Measurements from ENCODE around the gene RNF186. TPM values are rescaled to one million over a fixed set of nuclear protein-coding genes. Genes with fewer than 3 reads are reported as not detected.

The RNF186 gene
- total RNA-seq, 1 experiment from 2014 or later: 0.69 TPM

DNA sequence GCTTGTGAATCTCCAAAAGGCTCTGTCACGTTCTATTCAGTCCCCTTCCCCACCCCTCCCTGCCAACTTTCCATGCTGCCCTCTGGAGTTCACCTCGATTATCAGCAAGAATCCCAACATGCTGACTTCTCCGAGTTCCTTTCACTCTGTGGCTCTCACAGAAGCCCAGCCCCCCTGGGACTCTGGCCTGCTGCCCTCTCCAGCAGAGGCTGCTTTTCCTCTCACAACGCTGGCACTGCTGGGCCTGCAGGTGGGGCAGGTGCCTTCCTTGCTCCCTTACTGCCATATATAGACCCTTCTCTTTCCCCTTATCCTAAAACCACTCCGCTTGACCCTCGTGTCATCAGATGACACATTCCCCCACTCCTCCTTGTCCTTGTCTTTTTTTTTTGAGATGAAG, 10.2 kb upstream of the RNF186 start:
- no peaks in the 10 kb centered on the region for H3K79me2 ChIP-seq (ENCODE audit: low read length)
- H3K9me2 ChIP-seq (replicated peaks; ENCODE audit: low read length): no peaks in the 10 kb centered on the region
- H3K9ac ChIP-seq (ENCODE audit: low read length): no peak overlapping the region
- no peaks in the 10 kb centered on the region for H3K4me1 ChIP-seq (ENCODE audit: insufficient read depth, low read length)
- H3K4me3 ChIP-seq (ENCODE audit: low read length): no peak overlapping the region
- no peak overlapping the region for H3K27ac ChIP-seq (ENCODE audit: low read length)
- ChIA-PET POLR2A (ENCODE audit: unreplicated experiment) (no interaction called here), CTCF (no interaction called here)
- ATAC-seq: no peak
- no peak for TF ChIP-seq EZH2 (IDR thresholded peaks at IDR 0.05; ENCODE audit: low read length, unreplicated experiment)
- no peak for TF ChIP-seq EZH2phosphoT487 (IDR thresholded peaks at IDR 0.05; ENCODE audit: borderline replicate concordance, low read length)
- TF ChIP-seq, protein P1, sequence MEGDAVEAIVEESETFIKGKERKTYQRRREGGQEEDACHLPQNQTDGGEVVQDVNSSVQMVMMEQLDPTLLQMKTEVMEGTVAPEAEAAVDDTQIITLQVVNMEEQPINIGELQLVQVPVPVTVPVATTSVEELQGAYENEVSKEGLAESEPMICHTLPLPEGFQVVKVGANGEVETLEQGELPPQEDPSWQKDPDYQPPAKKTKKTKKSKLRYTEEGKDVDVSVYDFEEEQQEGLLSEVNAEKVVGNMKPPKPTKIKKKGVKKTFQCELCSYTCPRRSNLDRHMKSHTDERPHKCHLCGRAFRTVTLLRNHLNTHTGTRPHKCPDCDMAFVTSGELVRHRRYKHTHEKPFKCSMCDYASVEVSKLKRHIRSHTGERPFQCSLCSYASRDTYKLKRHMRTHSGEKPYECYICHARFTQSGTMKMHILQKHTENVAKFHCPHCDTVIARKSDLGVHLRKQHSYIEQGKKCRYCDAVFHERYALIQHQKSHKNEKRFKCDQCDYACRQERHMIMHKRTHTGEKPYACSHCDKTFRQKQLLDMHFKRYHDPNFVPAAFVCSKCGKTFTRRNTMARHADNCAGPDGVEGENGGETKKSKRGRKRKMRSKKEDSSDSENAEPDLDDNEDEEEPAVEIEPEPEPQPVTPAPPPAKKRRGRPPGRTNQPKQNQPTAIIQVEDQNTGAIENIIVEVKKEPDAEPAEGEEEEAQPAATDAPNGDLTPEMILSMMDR (conservative IDR thresholded peaks at IDR 0.05; ENCODE audit: low read depth, low read length): no peak
- intact Hi-C loops (cut with micrococcal nuclease): no loop called here
- H2AFZ ChIP-seq (ENCODE audit: low read length): no peak overlapping the region
- no TSS peak for BruUV-seq (replicated peaks)
- no peaks in the 10 kb centered on the region for H3K9me3 ChIP-seq (ENCODE audit: low read length)
- DNase-seq: no peak
- no peaks in the 10 kb centered on the region for H3K27me3 ChIP-seq (ENCODE audit: low read length)
- H4K20me1 ChIP-seq (ENCODE audit: low read length): no peaks in the 10 kb centered on the region
- H3K4me2 ChIP-seq (ENCODE audit: low read length): no peak overlapping the region
- H3F3A ChIP-seq (ENCODE audit: low read length, unreplicated experiment): no peaks in the 10 kb centered on the region
- no peaks in the 10 kb centered on the region for H3K36me3 ChIP-seq (ENCODE audit: low read depth, low read length)

DNA sequence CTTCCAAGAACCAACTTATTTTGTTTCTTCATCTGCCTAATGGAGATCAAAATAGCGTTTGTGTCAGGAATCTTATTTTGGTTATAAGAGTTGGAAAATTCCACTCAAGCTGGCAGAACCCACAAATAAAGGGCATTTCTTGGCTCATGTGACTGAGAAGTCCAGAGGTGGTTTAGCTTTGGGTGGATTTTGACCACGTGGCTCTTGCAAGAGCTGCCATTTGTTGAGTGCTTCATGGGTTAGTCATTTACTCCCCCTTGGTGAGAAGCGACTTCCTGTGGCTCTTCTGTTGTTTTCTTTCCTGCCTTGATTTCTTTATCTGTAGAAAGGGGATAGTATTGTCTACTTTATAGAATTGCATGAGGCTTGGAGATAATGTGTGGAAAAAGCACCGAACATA, 9.5 kb upstream of the RNF186 start:
- Histone ChIP-seq H3K27me3 (ENCODE audit: low read length) (no peaks in the 10 kb centered on the region), H3K79me2 (ENCODE audit: low read length) (no peaks in the 10 kb centered on the region), H3F3A (ENCODE audit: low read length, unreplicated experiment) (no peaks in the 10 kb centered on the region), H3K36me3 (ENCODE audit: low read depth, low read length) (no peaks in the 10 kb centered on the region), H2AFZ (ENCODE audit: low read length) (no peak overlapping the region), H3K9ac (ENCODE audit: low read length) (no peak overlapping the region), H3K27ac (ENCODE audit: low read length) (no peak overlapping the region), H3K4me3 (ENCODE audit: low read length) (no peak overlapping the region), H4K20me1 (ENCODE audit: low read length) (no peaks in the 10 kb centered on the region), H3K9me3 (ENCODE audit: low read length) (no peaks in the 10 kb centered on the region), H3K4me1 (ENCODE audit: insufficient read depth, low read length) (no peaks in the 10 kb centered on the region), H3K4me2 (ENCODE audit: low read length) (no peak overlapping the region), H3K9me2 (replicated peaks; ENCODE audit: low read length) (no peaks in the 10 kb centered on the region)
- TF ChIP-seq EZH2 (IDR thresholded peaks at IDR 0.05; ENCODE audit: low read length, unreplicated experiment): no peak
- TF ChIP-seq EZH2phosphoT487 (IDR thresholded peaks at IDR 0.05; ENCODE audit: borderline replicate concordance, low read length): no peak
- TF ChIP-seq, protein P1 (conservative IDR thresholded peaks at IDR 0.05; ENCODE audit: low read depth, low read length): no peak
- CTCF ChIA-PET: interaction anchor here (0.7 kb wide), 1 partner anchor 307 kb away, joined by 3 read pairs; no protein-coding TSS in a partner anchor
- POLR2A ChIA-PET (ENCODE audit: unreplicated experiment): no interaction called here
- no TSS peak for BruUV-seq (replicated peaks)
- intact Hi-C loops (cut with micrococcal nuclease): no loop called here
- ATAC-seq (no peak), DNase-seq (no peak)

DNA sequence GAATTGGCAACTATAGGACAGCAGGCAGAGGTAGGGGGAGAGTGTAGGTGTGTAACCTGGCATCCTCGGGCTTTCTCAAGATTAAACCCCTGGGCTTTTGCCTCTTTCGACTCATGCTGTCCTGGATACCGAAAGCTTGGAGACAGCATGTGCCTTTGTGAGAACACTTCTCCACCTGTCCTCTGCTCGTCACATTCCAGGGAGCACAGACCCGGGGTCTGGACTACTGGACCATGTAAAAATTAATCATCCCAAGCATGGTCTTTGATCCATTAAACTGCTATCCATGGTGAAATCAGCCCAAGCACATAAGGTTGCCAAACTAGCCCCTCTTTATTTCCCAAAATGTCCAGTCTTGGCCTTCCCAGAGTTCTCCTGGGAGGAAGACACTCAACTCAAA, 9.0 kb upstream of the RNF186 start:
- H3K9me2 ChIP-seq (replicated peaks; ENCODE audit: low read length): no peaks in the 10 kb centered on the region
- H3F3A ChIP-seq (ENCODE audit: low read length, unreplicated experiment): no peaks in the 10 kb centered on the region
- no peak overlapping the region for H3K4me3 ChIP-seq (ENCODE audit: low read length)
- H3K4me1 ChIP-seq (ENCODE audit: insufficient read depth, low read length): no peaks in the 10 kb centered on the region
- no peaks in the 10 kb centered on the region for H3K9me3 ChIP-seq (ENCODE audit: low read length)
- H2AFZ ChIP-seq (ENCODE audit: low read length): no peak overlapping the region
- ATAC-seq (no peak), DNase-seq (no peak)
- H4K20me1 ChIP-seq (ENCODE audit: low read length): no peaks in the 10 kb centered on the region
- H3K9ac ChIP-seq (ENCODE audit: low read length): no peak overlapping the region
- ChIA-PET CTCF (interaction anchor here (0.7 kb wide), 1 partner anchor 307 kb away, joined by 3 read pairs; no protein-coding TSS in a partner anchor), POLR2A (ENCODE audit: unreplicated experiment) (no interaction called here)
- no TSS peak for BruUV-seq (replicated peaks)
- no peaks in the 10 kb centered on the region for H3K27me3 ChIP-seq (ENCODE audit: low read length)
- intact Hi-C loops (cut with micrococcal nuclease): no loop called here
- no peak overlapping the region for H3K27ac ChIP-seq (ENCODE audit: low read length)
- H3K79me2 ChIP-seq (ENCODE audit: low read length): no peaks in the 10 kb centered on the region
- TF ChIP-seq, protein P1 (conservative IDR thresholded peaks at IDR 0.05; ENCODE audit: low read depth, low read length): no peak
- TF ChIP-seq EZH2 (IDR thresholded peaks at IDR 0.05; ENCODE audit: low read length, unreplicated experiment) (no peak), EZH2phosphoT487 (IDR thresholded peaks at IDR 0.05; ENCODE audit: borderline replicate concordance, low read length) (no peak)
- H3K36me3 ChIP-seq (ENCODE audit: low read depth, low read length): no peaks in the 10 kb centered on the region
- no peak overlapping the region for H3K4me2 ChIP-seq (ENCODE audit: low read length)

All from PC-3 (cell line).